Lung (tissue), 12 donors: Measurements from ENCODE around the gene FBXL13. TPM values are rescaled to one million over a fixed set of nuclear protein-coding genes. Genes with fewer than 3 reads are reported as not detected.

Source experiments
- ATAC-seq: fragments of 200-7000 bp; cut with Tn5 transposase; one replicate; pipeline ENCODE4 v1.9.1; 2020; ENCODE audit warnings: moderate number of reproducible peaks; ENCODE audit not compliant: insufficient read depth, low FRiP score
- DNase-seq, 3 donors: peaks; one replicate each; pipeline ENCODE4 v3.0.0-alpha.2; 2013 to 2017
- H3K27ac ChIP-seq, 2 donors: one replicate each; pipeline ENCODE4 v1.5.1; 2013; ENCODE audit warnings: mild to moderate bottlenecking in 2 of 2, moderate library complexity in 2 of 2, control low read depth in 1 of 2, inconsistent platforms in 1 of 2, low read depth in 1 of 2, low read length in 1 of 2
- H3K27me3 ChIP-seq, 3 donors: one replicate each; pipeline ENCODE4 v1.5.1; 2013; ENCODE audit warnings: low read length in 2 of 3; ENCODE audit not compliant: control insufficient read depth in 3 of 3, insufficient read depth in 3 of 3
- H3K36me3 ChIP-seq, 4 donors: one replicate each; pipeline ENCODE4 v1.5.1; 2013; ENCODE audit warnings: low read length in 4 of 4, mild to moderate bottlenecking in 1 of 4, moderate library complexity in 1 of 4; ENCODE audit not compliant: control insufficient read depth in 4 of 4, insufficient read depth in 4 of 4
- H3K4me1 ChIP-seq, 5 donors: one replicate each; pipeline ENCODE4 v1.5.1; 2013; ENCODE audit warnings: low read length in 5 of 5, mild to moderate bottlenecking in 2 of 5, moderate library complexity in 1 of 5; ENCODE audit not compliant: control insufficient read depth in 5 of 5, insufficient read depth in 5 of 5
- H3K4me3 ChIP-seq: one replicate; pipeline ENCODE4 v1.5.1; 2013; ENCODE audit warnings: mild to moderate bottlenecking, control low read depth, moderate library complexity
- H3K9ac ChIP-seq, 2 donors: one replicate each; pipeline ENCODE4 v1.5.1; 2013; ENCODE audit warnings: low read length in 2 of 2, control low read depth in 1 of 2; ENCODE audit not compliant: insufficient read depth in 1 of 2
- H3K9me3 ChIP-seq, 4 donors: one replicate each; pipeline ENCODE4 v1.5.1; 2013; ENCODE audit warnings: low read length in 3 of 4, mild to moderate bottlenecking in 1 of 4, moderate library complexity in 1 of 4; ENCODE audit not compliant: control insufficient read depth in 4 of 4, insufficient read depth in 3 of 4
- WGBS, 2 donors: extraction: QIAGEN DNeasy Blood & Tissue Kit; methylation state at CpG; one replicate each; pipeline ENCODE4 v1.1.7; 2013; 5-methylcytosine and 5-hydroxymethylcytosine counted together
- polyA plus RNA-seq, 2 donors: library from polyadenylated mRNA; stranded (reverse); fragments of 200-250 nt; gene quantifications; one replicate each; pipeline ENCODE4 v1.2.1, GENCODE V29; 2013
- total RNA-seq, 2 donors: library from RNA; depleted of rRNA in 1 of 2; stranded (reverse); fragments of >200 nt in 1 of 2; gene quantifications; one replicate each; pipeline ENCODE4 v1.2.1, GENCODE V29; 2014 to 2021
- TF ChIP-seq, protein P1 (sequence below): IDR thresholded peaks from 2 replicates; pipeline ENCODE4 v1.5.1; 2012; ENCODE audit warnings: mild to moderate bottlenecking; ENCODE audit errors: control extremely low read depth, extremely low read depth
- donor health status: control.
- donor health status: control.
- donor health status: Bipolar disorder and iron deficiency.
- donor health status: healthy.
- donor health status: DM: yes; HTN: yes; CAD: no.

FBXL13 gene
- total and polyA plus RNA-seq, 4 donors = 0.61 to 12.3 (median 3.7) TPM

DNA sequence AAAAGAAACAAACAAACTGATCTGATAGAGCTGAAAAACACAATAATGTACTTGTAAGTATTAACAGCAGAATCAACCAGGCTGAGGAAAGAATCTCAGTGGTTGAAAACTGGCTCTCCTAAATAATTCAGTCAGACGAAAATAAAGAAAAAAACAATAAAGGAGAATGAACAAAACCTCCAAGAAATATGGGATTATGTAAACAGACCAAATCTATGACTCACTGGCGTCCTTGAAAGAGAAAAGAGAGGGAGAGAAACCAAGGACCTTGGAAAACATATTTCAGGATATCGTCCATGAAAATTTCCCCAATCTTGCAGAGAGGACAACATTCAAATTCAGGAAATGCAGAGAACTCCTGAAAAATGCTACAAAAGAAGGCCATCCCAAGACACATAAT, 62.9 kb downstream of the FBXL13 start:
- H3K36me3 ChIP-seq = peaks cover 0 to 1% (median 0%) of the 10 kb centered on the region in 4 donors
- no peak overlapping the region for H3K9ac ChIP-seq
- TF ChIP-seq, protein P1, sequence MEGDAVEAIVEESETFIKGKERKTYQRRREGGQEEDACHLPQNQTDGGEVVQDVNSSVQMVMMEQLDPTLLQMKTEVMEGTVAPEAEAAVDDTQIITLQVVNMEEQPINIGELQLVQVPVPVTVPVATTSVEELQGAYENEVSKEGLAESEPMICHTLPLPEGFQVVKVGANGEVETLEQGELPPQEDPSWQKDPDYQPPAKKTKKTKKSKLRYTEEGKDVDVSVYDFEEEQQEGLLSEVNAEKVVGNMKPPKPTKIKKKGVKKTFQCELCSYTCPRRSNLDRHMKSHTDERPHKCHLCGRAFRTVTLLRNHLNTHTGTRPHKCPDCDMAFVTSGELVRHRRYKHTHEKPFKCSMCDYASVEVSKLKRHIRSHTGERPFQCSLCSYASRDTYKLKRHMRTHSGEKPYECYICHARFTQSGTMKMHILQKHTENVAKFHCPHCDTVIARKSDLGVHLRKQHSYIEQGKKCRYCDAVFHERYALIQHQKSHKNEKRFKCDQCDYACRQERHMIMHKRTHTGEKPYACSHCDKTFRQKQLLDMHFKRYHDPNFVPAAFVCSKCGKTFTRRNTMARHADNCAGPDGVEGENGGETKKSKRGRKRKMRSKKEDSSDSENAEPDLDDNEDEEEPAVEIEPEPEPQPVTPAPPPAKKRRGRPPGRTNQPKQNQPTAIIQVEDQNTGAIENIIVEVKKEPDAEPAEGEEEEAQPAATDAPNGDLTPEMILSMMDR = no peak
- DNase-seq (no peak), ATAC-seq (no peak)
- H3K4me1 ChIP-seq = peaks cover 0 to 5% (median 0%) of the 10 kb centered on the region in 5 donors
- 79 to 94% methylated on average over 3 of the region's 3 CpGs for WGBS, 2 donors
- H3K27ac ChIP-seq = no peak overlapping the region
- no peaks in the 10 kb centered on the region for H3K27me3 ChIP-seq
- H3K9me3 ChIP-seq = peaks cover 0 to 5% (median 0%) of the 10 kb centered on the region in 4 donors
- no peak overlapping the region for H3K4me3 ChIP-seq

DNA sequence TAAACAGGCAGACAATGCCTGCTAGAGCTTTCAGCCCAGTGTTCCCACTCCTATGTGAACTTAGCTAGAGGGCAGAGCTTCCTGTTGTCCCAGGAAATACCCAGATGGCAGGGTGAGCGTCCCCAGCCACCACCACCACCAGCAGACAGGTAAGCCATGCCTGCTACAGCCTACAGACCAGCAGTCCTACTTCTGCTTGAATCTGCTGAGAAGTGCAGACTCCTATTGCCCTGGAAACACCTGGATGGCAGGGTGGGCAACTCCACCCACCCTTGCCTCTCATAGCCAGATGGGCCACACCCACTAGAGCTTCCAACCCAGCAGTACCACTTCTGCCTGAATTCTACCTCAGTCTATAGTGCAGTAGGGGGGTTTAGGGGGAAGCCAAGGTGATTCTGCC, 64.4 kb downstream of the FBXL13 start:
- 21 to 56% methylated on average over 1 of the region's 1 CpG for WGBS, 2 donors

DNA sequence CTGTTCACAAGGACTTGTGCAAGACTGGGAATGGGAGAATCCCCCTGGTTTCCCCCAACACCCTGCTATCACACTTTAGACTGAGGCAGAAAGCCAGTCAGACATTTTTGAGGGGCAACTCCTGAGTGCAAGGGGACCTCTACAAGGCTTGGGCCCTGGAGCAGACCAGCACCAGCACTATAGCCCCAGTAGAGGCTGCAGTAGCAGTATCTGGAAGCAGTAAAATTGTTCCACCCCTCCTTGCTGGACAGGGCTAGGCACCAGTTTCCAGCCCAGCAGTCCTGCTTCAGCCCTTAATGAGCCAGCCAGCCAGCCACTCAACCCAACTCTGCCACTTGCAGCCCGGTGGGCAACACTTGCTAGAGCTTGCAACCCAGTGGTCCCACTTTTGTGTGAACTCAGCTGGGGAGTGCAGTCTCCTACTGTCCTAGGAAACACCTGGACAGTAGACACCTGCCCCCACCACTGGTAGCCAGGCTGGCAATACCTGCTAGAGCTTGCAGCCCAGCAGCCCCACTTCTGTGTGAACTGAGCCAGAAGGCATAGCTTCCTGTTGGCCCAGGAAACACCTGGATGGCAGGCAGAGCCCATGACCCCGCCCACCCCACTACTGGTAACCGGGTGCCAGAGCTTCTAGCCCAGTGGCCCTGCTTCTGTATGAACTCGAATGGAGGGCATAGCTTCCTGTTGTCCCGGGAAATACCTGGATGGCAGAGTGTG, 65.0 kb downstream of the FBXL13 start:
- DNase-seq = no peak
- Histone ChIP-seq H3K9me3 (peaks cover 0 to 3% (median 0%) of the 10 kb centered on the region in 4 donors), H3K27ac (no peak overlapping the region), H3K36me3 (no peaks in the 10 kb centered on the region), H3K4me1 (peaks cover 0 to 5% (median 0%) of the 10 kb centered on the region in 5 donors), H3K4me3 (no peak overlapping the region), H3K9ac (no peak overlapping the region), H3K27me3 (no peaks in the 10 kb centered on the region)
- TF ChIP-seq, protein P1 = no peak
- WGBS, 2 donors = 22 to 56% methylated on average over 5 of the region's 5 CpGs
- no peak for ATAC-seq

More for the DNA sequence above, 64.4 kb downstream of the FBXL13 start:
- Histone ChIP-seq H3K9ac (no peak overlapping the region), H3K36me3 (no peaks in the 10 kb centered on the region), H3K9me3 (peaks cover 0 to under 1% (median 0%) of the 10 kb centered on the region in 4 donors), H3K4me1 (peaks cover 0 to 5% (median 0%) of the 10 kb centered on the region in 5 donors), H3K4me3 (no peak overlapping the region), H3K27me3 (no peaks in the 10 kb centered on the region), H3K27ac (no peak overlapping the region)
- DNase-seq = no peak
- ATAC-seq = no peak
- TF ChIP-seq, protein P1 = no peak

DNA sequence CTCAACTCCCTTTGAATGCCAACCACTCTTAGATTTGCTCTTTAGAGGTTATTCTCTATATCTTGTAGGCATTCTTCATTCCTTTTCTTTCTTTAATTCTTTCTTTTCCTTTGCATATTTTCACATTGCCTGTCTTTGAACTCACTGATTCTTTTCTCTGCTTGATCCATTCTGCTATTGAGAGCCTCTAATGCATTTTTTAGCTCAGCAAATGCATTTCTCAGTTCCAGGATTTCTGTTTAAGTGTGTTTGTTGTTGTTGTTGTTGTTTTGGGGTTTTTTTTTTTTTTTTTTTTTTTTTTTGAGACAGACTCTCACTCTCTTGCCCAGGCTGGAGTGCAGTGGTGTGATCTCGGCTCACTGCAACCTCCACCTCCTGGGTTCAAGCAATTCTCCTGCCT, 71.6 kb downstream of the FBXL13 start:
- 100% methylated on average over 1 of the region's 1 CpG; no CpG with 5 or more reads in 1 of the 2 donors for WGBS, 2 donors
- H3K36me3 ChIP-seq = no peaks in the 10 kb centered on the region
- no peak overlapping the region for H3K9ac ChIP-seq
- ATAC-seq = no peak
- peaks cover 0 to 7% (median 7%) of the 10 kb centered on the region in 4 donors for H3K9me3 ChIP-seq
- H3K4me1 ChIP-seq = no peaks in the 10 kb centered on the region
- H3K4me3 ChIP-seq = no peak overlapping the region
- no peaks in the 10 kb centered on the region for H3K27me3 ChIP-seq
- no peak overlapping the region for H3K27ac ChIP-seq
- TF ChIP-seq, protein P1 = no peak
- peak in 1 of 3 donors; percentile 8 for DNase-seq
